ENCODE data around the gene KIRREL2.
"Not testable (repeated sequence)": the region's sequence is repeated elsewhere in the genome, so short reads cannot be mapped to it uniquely, and the experiment has no call there.

The KIRREL2 gene

DNA sequence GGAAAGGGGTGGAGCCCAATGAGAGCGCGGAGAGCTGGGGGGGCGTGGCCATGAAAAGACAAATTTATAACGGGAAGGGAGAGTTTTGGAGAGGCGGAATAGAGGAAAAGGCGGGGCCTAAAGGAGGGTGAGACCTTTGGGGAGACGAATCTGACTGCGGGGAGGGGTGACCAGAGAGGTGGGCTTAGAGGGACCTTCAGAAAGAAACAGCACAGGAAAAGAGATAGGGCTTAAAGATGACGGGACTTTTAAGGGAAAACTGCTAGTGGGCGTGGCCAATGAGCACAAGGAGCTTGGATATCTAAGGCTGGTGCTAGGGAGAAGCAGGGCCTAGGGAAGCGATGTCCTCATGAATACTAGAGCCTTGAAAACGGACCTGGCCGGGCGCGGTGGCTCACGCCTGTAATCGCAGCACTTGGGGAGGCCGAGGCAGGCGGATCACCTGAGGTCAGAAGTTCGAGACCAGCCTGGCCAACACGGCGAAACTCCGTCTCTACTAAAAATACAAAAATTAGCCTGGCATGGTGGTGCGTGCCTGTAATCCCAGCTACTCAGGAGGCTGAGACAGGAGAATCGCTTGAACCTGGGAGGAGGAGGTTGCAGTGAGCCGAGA, 13.5 kb downstream of the KIRREL2 start:
- DNase-seq = not testable (repeated sequence)

GRCh38 chr19:35870798-35871197, 14.1 kb downstream of the KIRREL2 start:
- no peak for DNase-seq

- DNase-seq = no peak
Observed at GRCh38 chr19:35871611-35872010, 14.9 kb downstream of the KIRREL2 start.

- no peak for DNase-seq
Observed at GRCh38 chr19:35872180-35872579, 15.5 kb downstream of the KIRREL2 start.

GRCh38 chr19:35874392-35874930, 17.8 kb downstream of the KIRREL2 start:
- no peak for DNase-seq

DNA sequence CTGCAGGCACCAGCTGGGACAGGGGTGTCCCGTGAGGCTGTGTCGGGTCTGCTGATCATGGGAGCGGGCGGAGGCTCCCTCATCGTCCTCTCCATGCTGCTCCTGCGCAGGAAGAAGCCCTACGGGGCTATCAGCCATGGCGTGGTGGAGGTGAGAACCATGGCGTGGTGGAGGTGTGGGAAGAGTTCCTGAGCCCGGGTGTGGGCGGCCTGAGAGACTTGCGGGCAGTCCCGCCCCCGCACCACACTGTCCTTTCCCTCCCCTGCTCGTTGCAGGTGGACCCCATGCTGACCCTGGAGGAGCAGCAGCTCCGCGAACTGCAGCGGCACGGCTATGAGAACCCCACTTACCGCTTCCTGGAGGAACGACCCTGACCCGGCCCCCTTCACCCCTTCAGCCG, 22.4 kb downstream of the KIRREL2 start:
- no peak for DNase-seq

- peak; percentile 75 for DNase-seq
Observed at GRCh38 chr19:35879770-35880317, 23.1 kb downstream of the KIRREL2 start.

GRCh38 chr19:35882114-35882832, 25.6 kb downstream of the KIRREL2 start:
- no peak for DNase-seq

DNA sequence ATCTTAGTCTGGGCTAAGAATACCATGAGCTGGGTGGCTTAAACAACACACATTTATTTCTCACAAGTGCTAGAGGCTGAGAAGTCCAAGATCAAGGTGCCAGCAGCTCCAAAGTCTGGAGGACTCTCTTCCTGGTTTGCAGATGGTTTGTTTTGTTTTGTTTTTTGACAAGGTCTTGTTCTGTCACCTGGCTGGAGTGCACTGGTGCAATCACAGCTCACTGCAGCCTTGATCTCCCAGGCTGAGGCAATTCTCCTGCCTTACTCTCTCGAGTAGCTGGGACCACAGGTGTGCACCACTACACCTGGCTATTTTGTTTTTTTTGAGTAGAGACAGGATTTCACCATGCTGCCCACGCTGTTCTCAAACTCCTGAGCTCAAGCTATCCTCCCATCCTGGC, 27.2 kb downstream of the KIRREL2 start:
- DNase-seq = no peak

GRCh38 chr19:35885225-35885738, 28.6 kb downstream of the KIRREL2 start:
- DNase-seq = no peak

- no peak for DNase-seq
Observed at GRCh38 chr19:35885904-35886303, 29.2 kb downstream of the KIRREL2 start.

- no peak for DNase-seq
Observed at GRCh38 chr19:35887197-35887596, 30.5 kb downstream of the KIRREL2 start.

- DNase-seq = no peak
Observed at GRCh38 chr19:35888398-35888797, 31.7 kb downstream of the KIRREL2 start.

DNA sequence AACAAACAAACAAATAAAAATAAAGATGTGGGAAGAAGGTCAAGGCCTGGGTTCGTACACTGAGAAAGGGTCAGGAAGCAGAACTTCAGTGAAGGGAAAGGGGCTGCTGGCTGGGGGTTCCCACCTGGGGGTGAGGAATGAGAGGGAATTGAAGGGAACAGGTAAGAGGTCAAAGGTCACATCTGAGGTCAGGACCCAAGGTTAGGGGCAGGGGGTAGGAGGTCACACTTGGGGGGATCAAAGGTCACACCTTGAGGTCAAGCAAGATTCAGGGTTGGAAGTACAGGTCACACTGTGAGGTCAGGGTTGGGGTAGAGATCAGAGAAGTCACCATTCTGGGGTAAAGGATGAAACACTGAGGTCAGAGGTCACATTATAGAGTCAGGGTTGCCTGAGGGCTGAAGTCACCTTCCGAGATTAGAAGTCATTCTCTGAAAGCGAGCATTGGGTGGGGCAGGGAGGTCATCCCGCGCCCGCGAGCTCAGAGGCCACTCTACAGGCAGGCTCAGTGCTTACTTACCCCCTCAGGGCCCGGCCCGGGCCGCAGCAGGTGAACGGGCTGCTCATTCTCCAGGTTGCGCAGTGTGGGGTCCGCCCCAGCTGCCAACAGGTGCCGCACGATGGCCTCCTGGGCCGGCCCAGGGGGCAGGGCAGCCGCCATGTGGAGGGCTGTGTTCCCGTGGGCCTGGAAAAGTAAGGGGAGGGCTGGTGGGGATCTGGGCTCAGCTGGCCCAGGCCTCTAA, 32.8 kb downstream of the KIRREL2 start:
- no peak for DNase-seq

- no peak for DNase-seq
Observed at GRCh38 chr19:35890113-35890650, 33.5 kb downstream of the KIRREL2 start.

GRCh38 chr19:35891819-35892218, 35.1 kb downstream of the KIRREL2 start:
- DNase-seq = not testable (repeated sequence)

GRCh38 chr19:35894342-35894741, 37.6 kb downstream of the KIRREL2 start:
- no peak for DNase-seq

- no peak for DNase-seq
Observed at GRCh38 chr19:35895911-35896642, 39.4 kb downstream of the KIRREL2 start.

DNA sequence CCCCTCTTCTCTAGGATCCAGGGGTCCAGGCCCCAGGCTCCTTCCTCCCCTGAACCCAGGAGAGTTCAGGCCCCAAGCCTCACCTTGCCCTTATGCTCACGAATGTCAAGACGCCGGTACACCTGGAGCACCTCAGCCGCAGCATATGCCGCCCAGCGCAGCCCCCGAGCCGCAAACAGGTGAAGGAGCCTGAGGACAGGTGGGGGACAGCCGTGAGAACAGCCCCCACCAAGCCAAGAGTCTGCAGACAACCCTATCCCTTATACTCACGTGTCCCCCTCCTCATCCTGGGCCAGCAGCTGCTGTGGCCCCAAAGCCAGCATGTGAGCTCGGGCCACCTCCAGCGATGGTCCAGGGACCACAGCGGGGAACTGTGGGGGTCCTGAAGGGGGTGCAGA, 39.9 kb downstream of the KIRREL2 start:
- DNase-seq = no peak

GRCh38 chr19:35897706-35898451, 41.2 kb downstream of the KIRREL2 start:
- DNase-seq = no peak

GRCh38 chr19:35898499-35898809, 41.7 kb downstream of the KIRREL2 start:
- DNase-seq = no peak

Data from stimulated activated CD4-positive, alpha-beta T cell treated with anti-CD3 and anti-CD28 coated beads, Interleukin-12 subunit alpha, Interleukin-12 subunit beta, amount 100 ng/mL, for 4 hours (primary cell).